HG02759 (cell line): ENCODE results near the gene TBX20.
"Not testable (repeated sequence)": the region's sequence is repeated elsewhere in the genome, so short reads cannot be mapped to it uniquely, and the experiment has no call there.

Experiments used
- ATAC-seq: cut with Tn5 transposase; IDR thresholded peaks from one replicate; pipeline ENCODE4 v1.9.1; 2021; ENCODE audit warnings: mild to moderate bottlenecking, moderate library complexity; ENCODE audit not compliant: unreplicated experiment

TBX20 gene

GRCh38 chr7:35167158-35167557, 86.7 kb downstream of the TBX20 start:
- ATAC-seq = not testable (repeated sequence)

- not testable (repeated sequence) for ATAC-seq
Observed at GRCh38 chr7:35161059-35161740, 92.7 kb downstream of the TBX20 start.
